Stimulated activated CD4-positive, alpha-beta T cell treated with anti-CD3 and anti-CD28 coated beads, Interleukin-1b, Interleukin-23, amount 100 ng/mL, for 48 hours (primary cell): Measurements from ENCODE around the gene UBE2S.
"Not testable (repeated sequence)": the region's sequence is repeated elsewhere in the genome, so short reads cannot be mapped to it uniquely, and the experiment has no call there.

ENCODE experiments used
- DNase-seq: peaks from one replicate; pipeline ENCODE4 v3.0.0-alpha.2; 2020

Gene UBE2S

GRCh38 chr19:55439052-55439451 is 31.5 kb upstream of the UBE2S start:
- no peak for DNase-seq

- DNase-seq: no peak
These were observed 29.8 kb upstream of the UBE2S start for GRCh38 chr19:55437410-55437809.

GRCh38 chr19:55436847-55437246 is 29.3 kb upstream of the UBE2S start:
- DNase-seq: no peak

- no peak for DNase-seq
These were observed 27.4 kb upstream of the UBE2S start for GRCh38 chr19:55435020-55435419.

- no peak for DNase-seq
These were observed 26.9 kb upstream of the UBE2S start for GRCh38 chr19:55434356-55434919.

GRCh38 chr19:55433292-55433691 is 25.7 kb upstream of the UBE2S start:
- no peak for DNase-seq

- DNase-seq: no peak
These were observed 24.8 kb upstream of the UBE2S start for GRCh38 chr19:55432241-55432959.

- DNase-seq: no peak
These were observed 23.6 kb upstream of the UBE2S start for GRCh38 chr19:55431183-55431582.

- DNase-seq: no peak
These were observed 18.5 kb upstream of the UBE2S start for GRCh38 chr19:55426042-55426441.

GRCh38 chr19:55424518-55424917 is 16.9 kb upstream of the UBE2S start:
- no peak for DNase-seq

GRCh38 chr19:55423225-55424005 is 15.8 kb upstream of the UBE2S start:
- DNase-seq: no peak

GRCh38 chr19:55421281-55421680 is 13.7 kb upstream of the UBE2S start:
- DNase-seq: not testable (repeated sequence)

GRCh38 chr19:55419624-55420236 is 12.1 kb upstream of the UBE2S start:
- DNase-seq: no peak

- no peak for DNase-seq
These were observed 11.5 kb upstream of the UBE2S start for GRCh38 chr19:55419103-55419502.

GRCh38 chr19:55418185-55418584 is 10.6 kb upstream of the UBE2S start:
- DNase-seq: peak; percentile 45

GRCh38 chr19:55410168-55410567 is 2.6 kb upstream of the UBE2S start:
- DNase-seq: no peak

- not testable (repeated sequence) for DNase-seq
These were observed 1.6 kb upstream of the UBE2S start for GRCh38 chr19:55409179-55409578.

- no peak for DNase-seq
These were observed 915 bp upstream of the UBE2S start for GRCh38 chr19:55408533-55408872.

GRCh38 chr19:55407800-55408532 is 378 bp upstream of the UBE2S start:
- DNase-seq: peak; percentile 98

GRCh38 chr19:55406826-55407549 is 600 bp downstream of the UBE2S start:
- DNase-seq: peak; percentile 33

GRCh38 chr19:55406091-55406825 is 1.3 kb downstream of the UBE2S start:
- DNase-seq: no peak

GRCh38 chr19:55405638-55406037 is 1.9 kb downstream of the UBE2S start:
- no peak for DNase-seq
